Measurements from ENCODE around the gene MINDY3.
"Not testable (repeated sequence)": the region's sequence is repeated elsewhere in the genome, so short reads cannot be mapped to it uniquely, and the experiment has no call there.

MINDY3 gene

GRCh38 chr10:15764892-15765454, 95.3 kb downstream of the MINDY3 start:
- DNase-seq: no peak

- no peak for DNase-seq
Measured at GRCh38 chr10:15763006-15763405, 97.3 kb downstream of the MINDY3 start.

GRCh38 chr10:15762239-15762638, 98.1 kb downstream of the MINDY3 start:
- not testable (repeated sequence) for DNase-seq

- not testable (repeated sequence) for DNase-seq
Measured at GRCh38 chr10:15761224-15761623, 99.1 kb downstream of the MINDY3 start.

- DNase-seq: no peak
Measured at GRCh38 chr10:15760681-15761080, 99.6 kb downstream of the MINDY3 start.

GRCh38 chr10:15759265-15759664, 101.0 kb downstream of the MINDY3 start:
- no peak for DNase-seq

GRCh38 chr10:15758618-15759017, 101.7 kb downstream of the MINDY3 start:
- DNase-seq: no peak

- DNase-seq: no peak
Measured at GRCh38 chr10:15754937-15755336, 105.4 kb downstream of the MINDY3 start.

- no peak for DNase-seq
Measured at GRCh38 chr10:15751046-15751445, 109.3 kb downstream of the MINDY3 start.

GRCh38 chr10:15748126-15748525, 112.2 kb downstream of the MINDY3 start:
- no peak for DNase-seq

GRCh38 chr10:15747632-15748031, 112.7 kb downstream of the MINDY3 start:
- no peak for DNase-seq

GRCh38 chr10:15745751-15746150, 114.6 kb downstream of the MINDY3 start:
- DNase-seq: no peak

GRCh38 chr10:15744217-15744865, 116.0 kb downstream of the MINDY3 start:
- peak; percentile 14 for DNase-seq

GRCh38 chr10:15743443-15743842, 116.9 kb downstream of the MINDY3 start:
- no peak for DNase-seq

- no peak for DNase-seq
Measured at GRCh38 chr10:15742836-15743235, 117.5 kb downstream of the MINDY3 start.

GRCh38 chr10:15742102-15742501, 118.2 kb downstream of the MINDY3 start:
- no peak for DNase-seq

- DNase-seq: no peak
Measured at GRCh38 chr10:15741581-15741980, 118.7 kb downstream of the MINDY3 start.

- DNase-seq: no peak
Measured at GRCh38 chr10:15740261-15740660, 120.0 kb downstream of the MINDY3 start.

- DNase-seq: no peak
Measured at GRCh38 chr10:15739254-15739970, 120.9 kb downstream of the MINDY3 start.

GRCh38 chr10:15738270-15738925, 121.9 kb downstream of the MINDY3 start:
- no peak for DNase-seq

GRCh38 chr10:15737656-15738055, 122.7 kb downstream of the MINDY3 start:
- DNase-seq: no peak

- no peak for DNase-seq
Measured at GRCh38 chr10:15735763-15736162, 124.5 kb downstream of the MINDY3 start.

GRCh38 chr10:15730341-15730740, 130.0 kb downstream of the MINDY3 start:
- no peak for DNase-seq

GRCh38 chr10:15729890-15730289, 130.4 kb downstream of the MINDY3 start:
- DNase-seq: no peak

All from NK-92 treated with Interleukin-12 subunit alpha and Interleukin-12 subunit beta, amount 100 ng/mL, for 24 hours (cell line).